A549 (cell line): ENCODE data around the gene UBE2C. TPM values are rescaled to one million over a fixed set of nuclear protein-coding genes. Genes with fewer than 3 reads are reported as not detected.
"Not testable (repeated sequence)": the region's sequence is repeated elsewhere in the genome, so short reads cannot be mapped to it uniquely, and the experiment has no call there.

ENCODE experiments used
- ATAC-seq, 2 experiments: fragments of 200-7000 bp in 1 of 2; fragments of >200 bp in 1 of 2; cut with Nextera tagmentation in 1 of 2; cut with Tn5 transposase in 1 of 2; 3 replicates each; pipeline versions ENCODE4 v1.8.0 to v1.9.1; 2018 to 2020; ENCODE audit warnings: mild to moderate bottlenecking in 1 of 2, moderate library complexity in 1 of 2
- CTCF ChIA-PET: fragments of 300-600 bp; sonication (Branson Sonifier 250); formaldehyde crosslinking; extraction: SDS; loops from one replicate; lab custom pipeline; 2021; ENCODE audit warnings: antibody characterized with exemption, inconsistent platforms; lab: Yijun Ruan, JAX
- POLR2A ChIA-PET: fragments of 350-600 bp; formaldehyde crosslinking; extraction: SDS; loops from one replicate; lab custom pipeline; 2021; ENCODE audit warnings: antibody characterized with exemption, inconsistent platforms; lab: Yijun Ruan, JAX
- DNase-seq, 2 experiments: peaks; one replicate each; pipeline versions ENCODE4 v3.0.0 to v3.0.0-alpha.2; 2011 to 2016; ENCODE audit warnings: low read depth in 1 of 2, low spot score in 1 of 2
- FAIRE-seq: peaks from 2 replicates; lab custom pipeline; 2011; peaks lifted over from hg19 to GRCh38; lab: Jason Lieb, UNC
- H3K27ac ChIP-seq, 2 experiments: fragments of >200 bp; sonication (Bioruptor Twin); formaldehyde crosslinking; 3 replicates each; pipeline ENCODE4 v1.5.1; 2016 to 2017
- H3K4me1 ChIP-seq: fragments of >200 bp; sonication (Bioruptor Twin); formaldehyde crosslinking; 3 replicates; pipeline ENCODE4 v1.6.1; 2016
- H3K4me2 ChIP-seq: fragments of >200 bp; sonication (Bioruptor Twin); formaldehyde crosslinking; 3 replicates; pipeline ENCODE4 v1.6.1; 2016
- H3K4me3 ChIP-seq: fragments of >200 bp; sonication (Bioruptor Twin); formaldehyde crosslinking; 3 replicates; pipeline ENCODE4 v1.5.1; 2016
- H3K9me3 ChIP-seq: fragments of >200 bp; sonication (Bioruptor Twin); formaldehyde crosslinking; 3 replicates; pipeline ENCODE4 v1.6.1; 2016
- EHF ChIP-seq: fragments of 250-450 bp; sonication (Bioruptor Pico); IDR thresholded peaks from 2 replicates; pipeline ENCODE4 v1.5.0; 2020; ENCODE audit warnings: mild to moderate bottlenecking
- FOSB ChIP-seq: fragments of 250-450 bp; sonication (Bioruptor Pico); IDR thresholded peaks from 2 replicates; pipeline ENCODE4 v1.5.0; 2020; ENCODE audit warnings: mild to moderate bottlenecking, moderate library complexity
- HDAC2 ChIP-seq: fragments of 200-600 bp; sonication (generic); IDR thresholded peaks from 2 replicates; pipeline ENCODE4 v1.6.1; 2016
- HEYL ChIP-seq: fragments of 250-450 bp; sonication (Bioruptor Pico); IDR thresholded peaks from 2 replicates; pipeline ENCODE4 v1.8.0; 2021; ENCODE audit warnings: mild to moderate bottlenecking, moderate library complexity
- JUN ChIP-seq, 2 experiments: fragments of >200 bp; sonication (Bioruptor Twin); formaldehyde crosslinking; IDR thresholded peaks; 2 replicates in 1 of 2; 3 replicates in 1 of 2; pipeline ENCODE4 v1.6.1; 2016 to 2017
- KDM1A ChIP-seq: fragments of 200-600 bp; sonication (generic); IDR thresholded peaks from 2 replicates; pipeline ENCODE4 v1.6.1; 2016; ENCODE audit warnings: low read depth, mild to moderate bottlenecking
- KDM5A ChIP-seq: fragments of 200-600 bp; sonication (generic); IDR thresholded peaks from 2 replicates; pipeline ENCODE4 v1.6.1; 2016; ENCODE audit warnings: antibody characterized with exemption, mild to moderate bottlenecking
- NR3C1 ChIP-seq: fragments of >200 bp; sonication (Bioruptor Twin); formaldehyde crosslinking; IDR thresholded peaks from 3 replicates; pipeline ENCODE4 v1.6.1; 2017
- PBX3 ChIP-seq: IDR thresholded peaks from 2 replicates; pipeline ENCODE4 v1.6.1; 2012
- PHF8 ChIP-seq: fragments of 200-600 bp; sonication (generic); IDR thresholded peaks from 2 replicates; pipeline ENCODE4 v1.6.1; 2016; ENCODE audit warnings: low read depth, mild to moderate bottlenecking, antibody characterized with exemption, moderate library complexity, borderline replicate concordance
- POLR2A ChIP-seq: IDR thresholded peaks from 2 replicates; pipeline ENCODE4 v1.6.1; 2012; ENCODE audit warnings: mild to moderate bottlenecking, low read length
- REST ChIP-seq: fragments of 200-600 bp; sonication (generic); IDR thresholded peaks from 2 replicates; pipeline ENCODE4 v1.6.1; 2016; ENCODE audit warnings: antibody characterized with exemption, mild to moderate bottlenecking, moderate library complexity
- RFX5 ChIP-seq: fragments of 450-650 bp; IDR thresholded peaks from 2 replicates; pipeline ENCODE4 v1.7.1; 2014; ENCODE audit warnings: antibody characterized with exemption, mild to moderate bottlenecking, moderate library complexity
- USF2 ChIP-seq: fragments of 450-650 bp; IDR thresholded peaks from 2 replicates; pipeline ENCODE4 v1.6.1; 2014; ENCODE audit warnings: antibody characterized with exemption
- ZFP36 ChIP-seq: fragments of 450-650 bp; IDR thresholded peaks from 2 replicates; pipeline ENCODE4 v1.6.1; 2014; ENCODE audit warnings: borderline replicate concordance; ENCODE audit not compliant: partially characterized antibody
- WGBS: methylation state at CpG from one replicate; pipeline ENCODE4 v1.1.6; 2017; ENCODE audit errors: missing lambda C conversion rate; 5-methylcytosine and 5-hydroxymethylcytosine counted together
- polyA minus RNA-seq: library from RNA; depleted of rRNA, polyadenylated mRNA; stranded (reverse); fragments of >200 nt; gene quantifications from 2 replicates; pipeline ENCODE4 v1.2.3, GENCODE V29; 2011; rRNA and poly(A)+ RNA removed
- polyA plus RNA-seq, 4 experiments: library from polyadenylated mRNA; depleted of rRNA in 3 of 4; stranded (reverse); fragments of >200 nt; fragmentation: RNase III in 1 of 4; extraction: RNeasy Plus Mini Kit Qiagen cat#74134 plus additional on column Dnase treatment in 1 of 4; gene quantifications; 2 replicates in 3 of 4; 3 replicates in 1 of 4; pipeline ENCODE4 v1.2.3, GENCODE V29; 2011 to 2017
- TF ChIP-seq, protein P1 (sequence below): fragments of 250-450 bp; sonication (Bioruptor Pico); IDR thresholded peaks from 2 replicates; pipeline ENCODE4 v1.5.0; 2021; ENCODE audit warnings: mild to moderate bottlenecking, moderate library complexity, borderline replicate concordance
- TF ChIP-seq, protein P2 (sequence below): IDR thresholded peaks from 2 replicates; pipeline ENCODE4 v1.6.1; 2012
- TF ChIP-seq, protein P3 (sequence below): IDR thresholded peaks from 2 replicates; pipeline ENCODE4 v1.6.1; 2012; ENCODE audit warnings: low read depth, borderline replicate concordance

The UBE2C gene
- 123 and 137 TPM in 2 replicates for polyA plus RNA-seq (2011; rRNA removed)
- polyA plus RNA-seq (2012; cell fraction: cytosol; rRNA removed) = 271 and 292 TPM in 2 replicates
- 143 and 191 TPM in 2 replicates for polyA plus RNA-seq (2012; cell fraction: nucleus; rRNA removed)
- 188 to 212 TPM (median 189 TPM) in 3 replicates for polyA plus RNA-seq (2017; fragmentation: RNase III; extraction: RNeasy Plus Mini Kit Qiagen cat#74134 plus additional on column Dnase treatment)
- 91.9 and 141 TPM in 2 replicates for polyA minus RNA-seq

DNA sequence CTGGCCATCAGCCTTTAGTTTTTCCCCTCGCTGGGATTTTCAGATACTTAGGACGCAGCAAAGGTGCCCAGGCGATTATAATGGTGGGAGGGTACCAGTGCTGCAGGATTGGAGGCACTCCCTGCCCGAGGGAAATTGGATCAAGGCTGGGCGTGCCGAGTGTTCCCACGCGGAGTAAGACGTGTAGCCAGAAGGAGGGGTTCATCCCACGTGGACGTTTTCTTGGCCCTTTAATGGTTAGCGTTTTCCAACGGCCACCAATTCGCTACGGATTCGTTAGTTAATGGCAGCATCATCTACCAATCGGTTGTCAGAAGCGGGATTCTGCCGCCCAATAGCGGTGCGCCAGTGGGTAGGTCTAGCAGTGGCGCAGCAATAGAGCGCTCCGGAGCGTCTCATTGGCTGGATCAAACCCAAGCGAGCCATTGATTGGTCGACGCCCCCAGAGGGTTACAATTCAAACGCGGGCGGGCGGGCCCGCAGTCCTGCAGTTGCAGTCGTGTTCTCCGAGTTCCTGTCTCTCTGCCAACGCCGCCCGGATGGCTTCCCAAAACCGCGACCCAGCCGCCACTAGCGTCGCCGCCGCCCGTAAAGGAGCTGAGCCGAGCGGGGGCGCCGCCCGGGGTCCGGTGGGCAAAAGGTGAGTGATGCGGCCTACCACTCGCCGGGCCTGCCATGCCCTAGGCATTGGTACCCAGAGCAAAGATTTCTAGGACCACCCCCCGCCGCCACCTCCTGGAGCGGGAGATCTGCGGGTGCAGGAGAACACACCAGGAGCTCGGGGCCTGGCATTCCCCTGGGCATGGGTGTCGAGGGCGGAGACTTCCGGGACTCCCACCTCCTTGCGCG is at the start of gene UBE2C:
UBE2C (plus strand) TSS at position 488 of the 849 bp plus-strand sequence; CDS start at position 540, 52 bp downstream.
- TF ChIP-seq FOSB (CRISPR knock-in tag) (no peak), KDM1A (peak; percentile 63; the same call in 1 of the 2 replicates), KDM5A (peak; percentile 85), HDAC2 (peak; percentile 88), PBX3 (peak; percentile 94), ZFP36 (no peak), PHF8 (peak; percentile 85), USF2 (peak; percentile 89), HEYL (CRISPR knock-in tag) (no peak), POLR2A (peak; percentile 32), REST (peak; percentile 45; the same call in 1 of the 2 replicates), EHF (CRISPR knock-in tag) (no peak), NR3C1 (no peak), RFX5 (0 out of 2 replicates have a peak, but pooled peaks have one; percentile 37), JUN (IDR thresholded peaks at IDR 0.05) (peak in 1 of 2 experiments; percentile 81; a peak in 3 of 5 replicates)
- TF ChIP-seq, protein P1, sequence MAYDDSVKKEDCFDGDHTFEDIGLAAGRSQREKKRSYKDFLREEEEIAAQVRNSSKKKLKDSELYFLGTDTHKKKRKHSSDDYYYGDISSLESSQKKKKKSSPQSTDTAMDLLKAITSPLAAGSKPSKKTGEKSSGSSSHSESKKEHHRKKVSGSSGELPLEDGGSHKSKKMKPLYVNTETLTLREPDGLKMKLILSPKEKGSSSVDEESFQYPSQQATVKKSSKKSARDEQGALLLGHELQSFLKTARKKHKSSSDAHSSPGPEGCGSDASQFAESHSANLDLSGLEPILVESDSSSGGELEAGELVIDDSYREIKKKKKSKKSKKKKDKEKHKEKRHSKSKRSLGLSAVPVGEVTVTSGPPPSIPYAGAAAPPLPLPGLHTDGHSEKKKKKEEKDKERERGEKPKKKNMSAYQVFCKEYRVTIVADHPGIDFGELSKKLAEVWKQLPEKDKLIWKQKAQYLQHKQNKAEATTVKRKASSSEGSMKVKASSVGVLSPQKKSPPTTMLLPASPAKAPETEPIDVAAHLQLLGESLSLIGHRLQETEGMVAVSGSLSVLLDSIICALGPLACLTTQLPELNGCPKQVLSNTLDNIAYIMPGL (CRISPR knock-in tag) = no peak
- TF ChIP-seq, protein P2, sequence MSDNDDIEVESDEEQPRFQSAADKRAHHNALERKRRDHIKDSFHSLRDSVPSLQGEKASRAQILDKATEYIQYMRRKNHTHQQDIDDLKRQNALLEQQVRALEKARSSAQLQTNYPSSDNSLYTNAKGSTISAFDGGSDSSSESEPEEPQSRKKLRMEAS = peak; percentile 89
- TF ChIP-seq, protein P3, sequence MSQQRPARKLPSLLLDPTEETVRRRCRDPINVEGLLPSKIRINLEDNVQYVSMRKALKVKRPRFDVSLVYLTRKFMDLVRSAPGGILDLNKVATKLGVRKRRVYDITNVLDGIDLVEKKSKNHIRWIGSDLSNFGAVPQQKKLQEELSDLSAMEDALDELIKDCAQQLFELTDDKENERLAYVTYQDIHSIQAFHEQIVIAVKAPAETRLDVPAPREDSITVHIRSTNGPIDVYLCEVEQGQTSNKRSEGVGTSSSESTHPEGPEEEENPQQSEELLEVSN = peak; percentile 47; the same call in 1 of the 2 replicates
- Histone ChIP-seq H3K4me3 (peak within 1 kb of the TSS; percentile 87), H3K27ac (peak within 1 kb of the TSS; percentile 84 to 93), H3K4me1 (peaks cover 43% of the 10 kb centered on the region), H3K4me2 (peak within 1 kb of the TSS; percentile 99), H3K9me3 (no peaks in the 10 kb centered on the region)
- peak; percentile 39 for FAIRE-seq
- POLR2A ChIA-PET = interaction anchor here (0.8 to 1.5 kb wide), 2 partner anchors 10 to 22 kb away, joined by 3 to 6 read pairs; partner anchors contain the start of gene SNX21
- CTCF ChIA-PET = interaction anchor here (0.9 to 4.9 kb wide), 4 partner anchors 10 to 153 kb away, joined by 3 to 30 read pairs (median 6); partner anchors contain the start of genes DNTTIP1 and WFDC3
- 1% methylated on average over 29 of the region's 65 CpGs for WGBS
- peak; percentile 97 to 99 for ATAC-seq
- peak; percentile 99 to 100 for DNase-seq

GRCh38 chr20:45764618-45765282 is 47.7 kb upstream of the UBE2C start:
- H3K4me3 ChIP-seq, ATAC-seq, POLR2A ChIA-PET, H3K9me3 ChIP-seq, FAIRE-seq, H3K4me1 ChIP-seq, H3K27ac ChIP-seq, DNase-seq, H3K4me2 ChIP-seq: not testable (repeated sequence)
- CTCF ChIA-PET = interaction anchor here (0.7 kb wide), 1 partner anchor 442 kb away, joined by 3 read pairs; no protein-coding TSS in a partner anchor
- WGBS = 76% methylated on average over 13 of the region's 13 CpGs
